ENCODE measurements around the gene NUP155.

NUP155 gene

GRCh38 chr5:37247496-37247895, 123.4 kb downstream of the NUP155 start (continued):
- no peak for TF ChIP-seq ZNF621 (tag by site-specific recombination; IDR thresholded peaks at IDR 0.05)
- TF ChIP-seq ZNF658 (tag by site-specific recombination; IDR thresholded peaks at IDR 0.05) = no peak

GRCh38 chr5:37247036-37247435, 123.9 kb downstream of the NUP155 start:
- H3K36me3 ChIP-seq (ENCODE audit: control insufficient read depth in 2 of 2, insufficient read depth in 1 of 2, low read length in 2 of 2) = peaks cover 4 to 27% of the 10 kb centered on the region in 2 experiments
- H3K27ac ChIP-seq (ENCODE audit: extremely low read depth, low read depth, low read length) = no peak overlapping the region
- ChIA-PET POLR2A (interaction anchor here (0.6 kb wide), 1 partner anchor 12 kb away, joined by 4 read pairs; no protein-coding TSS in a partner anchor), CTCF (interaction anchor here (0.7 kb wide), 1 partner anchor 179 kb away, joined by 4 read pairs; no protein-coding TSS in a partner anchor)
- no peaks in the 10 kb centered on the region for H3K9me3 ChIP-seq (ENCODE audit: control insufficient read depth, insufficient read depth, low read depth, low read length)
- H3K4me3 ChIP-seq (ENCODE audit: low read depth, low read length) = no peak overlapping the region
- peaks cover 14% of the 10 kb centered on the region for H3K4me1 ChIP-seq (ENCODE audit: control insufficient read depth, insufficient read depth, low read length)
- TF ChIP-seq BCL6B (tag by site-specific recombination; IDR thresholded peaks at IDR 0.05) (peak; percentile 16; the same call in 1 of the 2 replicates), GLI4 (tag by site-specific recombination; IDR thresholded peaks at IDR 0.05) (no peak)
